T-cell (primary cell): ENCODE measurements around the gene CSNK1D. TPM values are rescaled to one million over a fixed set of nuclear protein-coding genes. Genes with fewer than 3 reads are reported as not detected.

Experiments used
- ATAC-seq, 4 experiments: fragments of 200-7000 bp in 3 of 4; fragments of 150-1000 bp in 1 of 4; cut with Tn5 transposase; replicated peaks in 1 of 4; 1 replicate in 3 of 4; 2 replicates in 1 of 4; pipeline ENCODE4 v1.10.0; 2021; ENCODE audit warnings: moderate library complexity in 3 of 4, mild to moderate bottlenecking in 2 of 4, moderate number of reproducible peaks in 1 of 4
- CTCF ChIA-PET, 2 donors: fragments of 300-600 bp; sonication (Branson Sonifier 250); formaldehyde crosslinking; loops; one replicate each; lab custom pipeline; 2022; ENCODE audit warnings: antibody characterized with exemption in 2 of 2; lab: Charles Lee
- POLR2A ChIA-PET, 2 donors: fragments of 300-600 bp; sonication (Branson Sonifier 250); formaldehyde crosslinking; loops; one replicate each; lab custom pipeline; 2022; ENCODE audit warnings: antibody characterized with exemption in 2 of 2; lab: Charles Lee
- DNase-seq, 35 experiments: peaks; one replicate each; pipeline versions ENCODE4 v3.0.0 to v3.0.0-alpha.2; 2013 to 2023
- H3K27ac ChIP-seq: one replicate; pipeline ENCODE4 v1.5.1; 2013; ENCODE audit warnings: low read length
- H3K27me3 ChIP-seq, 2 experiments: replicated peaks in 1 of 2; 1 replicate in 1 of 2; 2 replicates in 1 of 2; pipeline versions ENCODE4 v1.6.1 to v1.7.0; 2013; ENCODE audit warnings: low read length in 1 of 2, mixed read lengths in 1 of 2; ENCODE audit not compliant: control insufficient read depth in 2 of 2, insufficient read depth in 2 of 2; ENCODE audit errors: extremely low read depth in 1 of 2
- H3K36me3 ChIP-seq, 2 donors: 1 replicate in 1 of 2; 2 replicates in 1 of 2; pipeline versions ENCODE4 v1.6.1 to v1.7.0; 2013; ENCODE audit warnings: low read length in 1 of 2; ENCODE audit not compliant: control insufficient read depth in 2 of 2, insufficient read depth in 1 of 2; ENCODE audit errors: extremely low read depth in 1 of 2
- H3K4me1 ChIP-seq, 2 experiments: 1 replicate in 1 of 2; 2 replicates in 1 of 2; pipeline versions ENCODE4 v1.6.1 to v1.7.0; 2013; ENCODE audit warnings: low read length in 2 of 2, mixed read lengths in 1 of 2; ENCODE audit not compliant: insufficient read depth in 2 of 2, control insufficient read depth in 1 of 2; ENCODE audit errors: extremely low read depth in 1 of 2
- H3K4me3 ChIP-seq, 2 donors: 1 replicate in 1 of 2; 2 replicates in 1 of 2; pipeline versions ENCODE4 v1.5.1 to v1.7.0; 2013; ENCODE audit warnings: mild to moderate bottlenecking in 2 of 2, low read length in 1 of 2, moderate library complexity in 1 of 2; ENCODE audit not compliant: control insufficient read depth in 1 of 2; ENCODE audit errors: extremely low read depth in 1 of 2
- H3K9me3 ChIP-seq: 2 replicates; pipeline ENCODE4 v1.7.0; 2013
- H3K27ac Mint-ChIP-seq, 2 donors: one replicate each; pipeline ENCODE4 v1.8.0; 2020 to 2021; ENCODE audit warnings: mild to moderate bottlenecking in 2 of 2, mixed read lengths in 2 of 2
- H3K27me3 Mint-ChIP-seq, 2 donors: one replicate each; pipeline ENCODE4 v1.8.0; 2021 to 2022; ENCODE audit warnings: mixed read lengths in 2 of 2
- H3K36me3 Mint-ChIP-seq: one replicate; pipeline ENCODE4 v1.8.0; 2021; ENCODE audit warnings: mixed read lengths
- H3K4me1 Mint-ChIP-seq, 3 donors: one replicate each; pipeline ENCODE4 v1.8.0; 2020 to 2022; ENCODE audit warnings: mixed read lengths in 3 of 3, mild to moderate bottlenecking in 1 of 3
- H3K4me3 Mint-ChIP-seq, 3 donors: one replicate each; pipeline ENCODE4 v1.8.0; 2020 to 2022; ENCODE audit warnings: mild to moderate bottlenecking in 3 of 3, mixed read lengths in 3 of 3, moderate library complexity in 3 of 3
- H3K9me3 Mint-ChIP-seq, 3 donors: one replicate each; pipeline ENCODE4 v1.8.0; 2020 to 2022; ENCODE audit warnings: mixed read lengths in 3 of 3
- WGBS: methylation state at CpG from one replicate; pipeline ENCODE4 v1.1.5; 2013; ENCODE audit warnings: missing lambda C conversion rate; ENCODE audit not compliant: insufficient coverage; 5-methylcytosine and 5-hydroxymethylcytosine counted together
- total RNA-seq, 35 experiments: library from RNA in 6 of 35; stranded (reverse) in 6 of 35; fragments of 120-200 nt in 1 of 35; gene quantifications; one replicate each; pipeline versions ENCODE4 v1.2.1 to v1.2.4 and lab custom pipeline; 2013 to 2026

Gene CSNK1D
- total RNA-seq, 5 donors from 2014 or later (not counting 1 experiment from before 2014, with no cell fraction given) = 177 to 273 (median 194) TPM

- H3K9me3 ChIP-seq = no peaks in the 10 kb centered on the region
- ATAC-seq = peak; percentile 50 to 75 (median 69)
- Mint-ChIP-seq H3K27ac (peak overlapping the region; percentile 81 to 86), H3K36me3 (no peaks in the 10 kb centered on the region), H3K4me3 (peak overlapping the region; percentile 77 to 84 (median 80)), H3K27me3 (no peaks in the 10 kb centered on the region), H3K4me1 (peaks cover 9 to 12% (median 10%) of the 10 kb centered on the region in 3 donors), H3K9me3 (no peaks in the 10 kb centered on the region)
- H3K27ac ChIP-seq = peak overlapping the region; percentile 83
- no peaks in the 10 kb centered on the region for H3K36me3 ChIP-seq
- POLR2A ChIA-PET = interaction anchor here in 1 of 2 donors (0.6 to 0.9 kb wide), 2 partner anchors 39 to 227 kb away, joined by 3 to 4 read pairs; no protein-coding TSS in a partner anchor
- under 1% methylated on average over 60 of the region's 63 CpGs for WGBS
- H3K4me1 ChIP-seq = peaks cover 24 to 53% of the 10 kb centered on the region in 2 experiments
- H3K4me3 ChIP-seq = peak overlapping the region; percentile 57 to 61
- DNase-seq = peak in 30 of 35 experiments; percentile 37 to 77 (median 51)
- H3K27me3 ChIP-seq = peaks cover 0 to 7% of the 10 kb centered on the region in 2 experiments
- CTCF ChIA-PET = interaction anchor here in 1 of 2 donors (0.8 kb wide), 1 partner anchor 22 kb away, joined by 3 read pairs; no protein-coding TSS in a partner anchor
These were observed 45.1 kb downstream of the CSNK1D start for GRCh38 chr17:82228278-82228841.

GRCh38 chr17:82227629-82228277 lies 45.7 kb downstream of the CSNK1D start:
- peaks cover 0 to 7% of the 10 kb centered on the region in 2 experiments for H3K27me3 ChIP-seq
- POLR2A ChIA-PET = no interaction called here
- WGBS = 56% methylated on average over 13 of the region's 18 CpGs
- Mint-ChIP-seq H3K27me3 (no peaks in the 10 kb centered on the region), H3K4me3 (peak overlapping the region; percentile 77 to 84 (median 80)), H3K4me1 (peaks cover 9 to 11% (median 10%) of the 10 kb centered on the region in 3 donors), H3K27ac (peak overlapping the region; percentile 81 to 86), H3K36me3 (no peaks in the 10 kb centered on the region), H3K9me3 (no peaks in the 10 kb centered on the region)
- no peaks in the 10 kb centered on the region for H3K9me3 ChIP-seq
- ATAC-seq (no peak), DNase-seq (no peak)
- H3K4me1 ChIP-seq = peaks cover 24 to 51% of the 10 kb centered on the region in 2 experiments
- CTCF ChIA-PET = no interaction called here
- H3K27ac ChIP-seq = peak overlapping the region; percentile 83
- peak overlapping the region; percentile 57 to 61 for H3K4me3 ChIP-seq
- no peaks in the 10 kb centered on the region for H3K36me3 ChIP-seq

- peak overlapping the region in 2 of 3 donors; percentile 17 to 80 for H3K4me3 Mint-ChIP-seq
- H3K9me3 Mint-ChIP-seq = no peaks in the 10 kb centered on the region
- Histone ChIP-seq H3K4me3 (no peak overlapping the region), H3K4me1 (peaks cover 24 to 47% of the 10 kb centered on the region in 2 experiments), H3K27ac (peak overlapping the region; percentile 18), H3K27me3 (peaks cover 0 to 7% of the 10 kb centered on the region in 2 experiments), H3K36me3 (no peaks in the 10 kb centered on the region), H3K9me3 (no peaks in the 10 kb centered on the region)
- ChIA-PET POLR2A (no interaction called here), CTCF (no interaction called here)
- 97% methylated on average over 10 of the region's 16 CpGs for WGBS
- DNase-seq (no peak), ATAC-seq (no peak)
- H3K27ac Mint-ChIP-seq = peak overlapping the region; percentile 16 to 31
- peaks cover 9 to 11% (median 10%) of the 10 kb centered on the region in 3 donors for H3K4me1 Mint-ChIP-seq
- no peaks in the 10 kb centered on the region for H3K36me3 Mint-ChIP-seq
- H3K27me3 Mint-ChIP-seq = no peaks in the 10 kb centered on the region
These were observed 46.5 kb downstream of the CSNK1D start for GRCh38 chr17:82226809-82227628.

GRCh38 chr17:82226146-82226808 lies 47.2 kb downstream of the CSNK1D start:
- H3K4me3 ChIP-seq = no peak overlapping the region
- 91% methylated on average over 10 of the region's 15 CpGs for WGBS
- Mint-ChIP-seq H3K4me3 (no peak overlapping the region), H3K4me1 (peaks cover 9 to 11% (median 10%) of the 10 kb centered on the region in 3 donors), H3K27ac (no peak overlapping the region), H3K9me3 (no peaks in the 10 kb centered on the region), H3K36me3 (no peaks in the 10 kb centered on the region), H3K27me3 (no peaks in the 10 kb centered on the region)
- POLR2A ChIA-PET = no interaction called here
- H3K9me3 ChIP-seq = no peaks in the 10 kb centered on the region
- no peaks in the 10 kb centered on the region for H3K36me3 ChIP-seq
- CTCF ChIA-PET = interaction anchor here in 1 of 2 donors (0.6 kb wide), 1 partner anchor 10 kb away, joined by 4 read pairs; no protein-coding TSS in a partner anchor
- ATAC-seq = no peak
- peaks cover 21 to 39% of the 10 kb centered on the region in 2 experiments for H3K4me1 ChIP-seq
- H3K27ac ChIP-seq = no peak overlapping the region
- peaks cover 0 to 7% of the 10 kb centered on the region in 2 experiments for H3K27me3 ChIP-seq
- no peak for DNase-seq

- ATAC-seq (no peak), DNase-seq (no peak)
- no peak overlapping the region for H3K27ac Mint-ChIP-seq
- Histone ChIP-seq H3K9me3 (no peaks in the 10 kb centered on the region), H3K4me3 (no peak overlapping the region), H3K36me3 (no peaks in the 10 kb centered on the region), H3K27ac (no peak overlapping the region), H3K27me3 (peaks cover 0 to 7% of the 10 kb centered on the region in 2 experiments), H3K4me1 (peaks cover 21 to 32% of the 10 kb centered on the region in 2 experiments)
- H3K4me3 Mint-ChIP-seq = no peak overlapping the region
- 93% methylated on average over 17 of the region's 24 CpGs for WGBS
- no peaks in the 10 kb centered on the region for H3K27me3 Mint-ChIP-seq
- H3K9me3 Mint-ChIP-seq = no peaks in the 10 kb centered on the region
- H3K4me1 Mint-ChIP-seq = peaks cover 9 to 11% (median 10%) of the 10 kb centered on the region in 3 donors
- POLR2A ChIA-PET = no interaction called here
- CTCF ChIA-PET = interaction anchor here in 1 of 2 donors (0.6 kb wide), 1 partner anchor 11 kb away, joined by 4 read pairs; no protein-coding TSS in a partner anchor
- no peaks in the 10 kb centered on the region for H3K36me3 Mint-ChIP-seq
These were observed 48.0 kb downstream of the CSNK1D start for GRCh38 chr17:82225368-82226029.
